Hematopoietic multipotent progenitor cell treated with erythropoietin and hydrocortisone succinate and interleukin-3 and kit ligand, for 15 days (in vitro differentiated cells): ENCODE results near the gene SLC13A5.
"Not testable (repeated sequence)": the region's sequence is repeated elsewhere in the genome, so short reads cannot be mapped to it uniquely, and the experiment has no call there.

Experiments
- DNase-seq: peaks from one replicate; pipeline ENCODE4 v3.0.0-alpha.2; 2015; ENCODE audit warnings: low spot score

Gene SLC13A5

DNA sequence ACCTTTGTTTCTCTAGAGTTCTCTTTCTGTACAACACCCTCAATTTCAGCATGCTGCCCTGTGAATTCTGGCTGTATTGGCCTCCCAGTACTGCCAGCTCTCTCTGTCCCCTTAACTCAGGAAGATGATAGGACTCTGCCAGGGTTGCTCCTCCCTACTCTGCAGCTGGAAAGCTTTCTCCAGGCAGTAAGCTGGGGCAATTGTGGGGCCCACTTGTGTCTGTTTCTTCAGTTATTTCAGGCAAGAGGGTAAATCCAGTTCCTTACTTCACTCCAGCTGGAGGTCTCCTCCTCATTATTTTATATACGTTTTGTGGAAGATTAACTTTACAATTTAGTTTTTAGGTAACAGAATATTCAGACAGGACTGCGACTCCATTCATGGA is 51.7 kb downstream of the SLC13A5 start:
- no peak for DNase-seq

DNA sequence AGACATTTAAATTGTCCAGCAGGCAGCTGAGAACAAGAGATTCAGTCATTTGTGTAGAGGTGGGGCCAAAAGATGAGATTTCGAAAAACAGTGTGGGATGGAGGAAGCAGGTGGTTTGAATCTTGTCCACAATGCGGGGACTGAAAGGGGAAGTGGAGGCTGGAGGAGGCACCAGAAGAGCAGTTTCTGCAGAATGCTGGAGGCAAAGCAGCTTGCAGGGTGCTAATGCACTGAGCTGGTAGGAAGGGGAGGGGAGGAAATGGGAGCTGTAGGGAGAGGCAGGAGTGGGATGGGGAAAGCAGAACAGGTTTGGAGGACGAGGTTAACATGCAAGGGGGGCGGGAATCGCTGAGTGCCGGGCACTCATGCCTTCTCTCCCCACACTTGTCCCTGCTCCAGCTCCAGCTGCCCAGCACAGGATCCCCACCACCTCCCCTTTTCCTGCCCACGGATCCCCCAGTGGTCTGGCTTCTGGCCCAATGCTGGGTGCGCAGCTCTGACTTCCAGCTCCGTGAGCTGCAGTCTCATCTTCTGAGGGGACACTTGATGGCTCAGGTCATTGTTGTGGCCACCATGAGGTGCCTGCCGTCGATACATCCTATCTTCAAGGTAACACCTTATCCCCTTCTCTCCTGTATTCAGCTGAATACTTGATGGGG is 52.2 kb downstream of the SLC13A5 start:
- DNase-seq: no peak

DNA sequence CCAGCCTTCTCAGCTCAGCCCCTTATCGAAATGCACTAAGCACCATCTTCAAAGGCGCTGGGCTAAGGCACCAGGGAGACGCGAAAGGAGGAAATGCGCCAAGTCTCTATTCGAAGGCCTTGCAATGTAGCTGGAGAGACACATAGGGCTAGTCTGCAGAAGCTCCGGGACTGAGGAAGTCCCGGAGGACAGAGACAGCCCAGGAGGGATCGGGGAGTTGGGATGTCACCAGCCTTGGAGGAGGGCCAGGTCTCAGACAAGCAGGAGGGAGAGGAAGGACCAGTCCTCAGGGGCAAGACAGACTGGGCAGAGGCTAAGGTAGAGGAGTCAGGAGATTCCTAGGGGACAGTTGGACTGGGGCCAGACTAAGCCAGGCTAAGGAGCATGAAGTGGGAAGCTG is 53.1 kb downstream of the SLC13A5 start:
- DNase-seq: no peak

DNA sequence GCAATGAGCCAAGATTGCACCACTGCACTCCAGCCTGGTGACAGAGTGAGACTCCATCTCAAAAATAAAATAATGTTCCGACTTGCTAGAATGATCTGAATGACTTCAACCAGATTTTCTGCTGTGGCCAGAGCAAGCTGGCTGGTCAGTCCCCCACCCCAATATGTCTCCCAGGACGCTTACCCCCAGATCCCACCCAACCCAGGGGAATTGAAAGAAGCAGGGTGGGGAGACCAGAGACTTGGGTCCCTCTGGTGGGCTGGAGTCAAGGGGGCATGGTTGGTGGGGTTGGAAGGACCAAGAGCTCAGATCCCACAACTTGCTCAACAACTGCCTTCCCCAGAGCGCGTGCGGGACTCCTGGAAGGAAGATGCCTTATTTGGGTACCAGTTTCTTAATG is 54.8 kb downstream of the SLC13A5 start:
- DNase-seq: not testable (repeated sequence)

DNA sequence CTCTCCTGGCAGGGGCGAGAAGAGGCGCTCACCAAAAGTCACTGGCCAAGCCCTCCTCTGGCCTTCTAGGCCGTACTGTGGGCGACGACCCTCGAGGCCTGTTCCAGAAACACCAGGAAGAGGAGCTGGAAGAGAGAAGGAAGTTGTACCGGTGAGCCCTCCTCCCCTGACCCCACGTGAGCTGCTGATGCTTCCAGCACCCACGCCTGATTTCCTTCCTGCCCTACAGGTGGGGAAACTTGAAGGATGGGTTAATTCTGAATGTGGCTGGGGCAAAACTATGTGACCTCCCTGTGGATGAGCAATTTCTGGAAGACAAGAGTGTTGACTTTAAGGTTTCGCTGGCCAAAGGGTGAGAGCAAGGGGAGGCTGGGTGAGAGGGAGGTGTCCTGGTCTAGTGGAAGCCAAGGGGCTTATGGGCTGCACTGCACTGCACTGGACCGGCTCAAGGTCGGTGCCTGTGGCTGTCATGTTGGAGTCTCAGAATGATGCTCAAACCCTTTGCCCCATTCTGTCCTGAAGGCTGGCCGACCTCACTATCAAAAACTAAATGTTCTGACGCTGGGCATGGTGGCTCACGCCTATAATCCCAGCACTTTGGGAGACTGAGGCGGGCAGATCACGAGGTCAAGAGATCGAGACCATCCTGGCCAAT is 55.4 kb downstream of the SLC13A5 start:
- no peak for DNase-seq

DNA sequence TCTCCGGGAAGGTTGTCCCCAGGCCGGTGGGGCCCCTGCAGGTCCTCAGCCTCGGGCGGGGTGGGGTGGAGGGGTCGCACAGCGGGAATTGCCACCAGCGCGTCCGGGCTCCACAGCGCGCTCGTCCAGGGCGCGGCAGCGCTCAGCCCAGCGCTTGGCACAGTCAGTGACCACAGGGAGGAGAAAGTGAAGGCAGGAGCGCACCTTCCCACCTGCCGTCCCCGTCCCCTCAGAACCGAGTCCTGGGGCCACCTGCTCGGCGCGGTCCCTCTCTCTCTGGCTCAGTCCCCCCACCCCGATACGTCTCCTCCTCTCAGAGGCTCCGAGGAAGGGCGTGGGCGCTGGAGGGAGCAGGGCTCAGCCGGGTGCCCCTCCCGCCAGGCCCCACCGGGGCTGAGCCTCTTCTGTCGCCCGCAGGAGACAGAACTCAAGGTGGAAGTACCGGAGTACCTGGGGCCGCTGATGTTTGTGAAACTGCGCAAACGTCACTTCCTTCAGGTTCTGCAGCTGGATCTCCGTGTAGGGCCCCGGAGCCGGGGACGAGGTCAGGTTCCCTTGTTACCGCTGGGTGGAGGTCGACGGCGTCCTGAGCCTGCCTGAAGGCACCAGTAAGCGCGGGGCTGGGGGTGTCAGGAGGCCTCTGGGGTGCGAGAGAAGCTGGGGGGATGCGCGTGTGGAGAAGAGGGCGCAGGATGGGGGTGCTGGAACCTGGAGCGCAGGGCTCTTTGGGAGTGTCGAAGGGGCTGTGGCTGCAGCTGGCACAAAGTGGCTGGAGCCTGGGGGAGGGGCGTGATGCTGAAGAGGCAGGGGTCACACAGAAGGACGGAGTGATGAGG is 56.2 kb downstream of the SLC13A5 start:
- DNase-seq: not testable (repeated sequence)

DNA sequence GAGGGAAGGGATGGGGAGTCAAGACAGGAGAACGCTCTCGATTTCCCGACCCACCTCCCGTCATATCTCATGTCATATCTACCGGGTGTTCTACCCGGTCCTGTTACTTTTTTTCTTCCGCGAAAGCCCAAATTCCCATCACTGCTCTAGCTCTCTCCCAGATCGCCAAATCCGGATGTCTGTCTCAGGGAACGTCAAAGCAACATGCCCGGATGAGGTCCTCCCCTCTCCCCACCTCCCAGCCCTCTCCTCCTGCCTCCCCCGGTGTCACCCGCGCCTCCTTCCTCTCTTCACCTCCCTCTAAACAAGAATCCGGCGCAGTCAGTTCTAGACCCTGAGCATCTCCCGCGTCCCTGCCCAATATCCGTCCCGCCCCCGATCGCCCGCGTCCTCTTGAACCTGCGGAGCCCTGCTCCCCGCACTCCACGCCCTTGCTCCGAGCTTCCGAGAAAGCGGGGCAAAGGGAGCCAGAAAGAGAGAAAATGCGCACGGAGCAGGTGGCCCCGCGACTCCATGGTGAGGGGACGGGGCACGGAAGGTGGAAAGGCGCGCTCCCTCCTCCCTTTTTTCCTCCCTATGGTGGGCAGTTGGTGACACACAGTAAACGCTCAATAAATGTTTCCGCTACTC is 57.3 kb downstream of the SLC13A5 start:
- DNase-seq: not testable (repeated sequence)

DNA sequence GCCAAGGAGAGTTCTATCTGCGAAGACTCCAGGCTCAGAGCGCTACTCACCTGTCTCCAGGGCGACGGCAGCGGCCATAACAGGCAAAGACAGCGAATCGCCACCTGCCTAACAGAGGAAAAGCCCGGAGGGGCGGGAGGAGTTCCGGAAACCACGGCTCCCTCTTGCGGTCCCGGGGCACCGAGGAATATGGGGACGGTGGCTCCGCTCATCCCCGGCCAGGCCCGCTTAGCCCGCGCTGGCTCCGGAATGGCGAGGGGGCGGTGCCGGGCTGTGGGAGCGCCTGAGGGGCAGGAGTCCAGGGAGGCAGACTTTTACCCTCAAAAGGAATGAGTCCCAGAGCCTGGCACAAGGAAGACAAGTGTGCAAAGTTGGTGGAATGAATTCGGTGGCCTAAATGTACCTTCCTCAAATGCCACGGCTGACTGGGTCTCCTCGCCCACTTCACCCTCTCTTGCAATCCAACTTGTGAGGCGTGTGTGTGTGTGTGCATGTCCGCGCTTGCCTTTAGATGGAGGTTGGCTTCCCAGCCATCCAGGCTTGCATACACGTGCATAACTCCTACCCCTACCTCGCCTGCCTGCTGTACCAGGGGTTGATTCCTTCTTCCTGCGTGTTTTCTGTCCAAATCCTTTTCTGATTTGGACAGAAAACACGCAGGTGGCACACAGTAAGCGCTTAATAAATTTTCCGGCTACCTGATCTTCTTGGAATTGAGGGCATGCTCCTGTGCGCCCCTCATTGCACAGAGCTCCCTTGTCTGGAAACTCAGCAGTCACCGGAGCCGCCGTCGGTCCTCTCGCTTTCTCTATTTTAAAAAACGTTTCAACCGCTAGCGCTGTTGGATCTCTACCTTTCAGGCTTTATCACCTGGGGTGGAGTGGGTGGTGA is 58.1 kb downstream of the SLC13A5 start:
- DNase-seq: no peak

DNA sequence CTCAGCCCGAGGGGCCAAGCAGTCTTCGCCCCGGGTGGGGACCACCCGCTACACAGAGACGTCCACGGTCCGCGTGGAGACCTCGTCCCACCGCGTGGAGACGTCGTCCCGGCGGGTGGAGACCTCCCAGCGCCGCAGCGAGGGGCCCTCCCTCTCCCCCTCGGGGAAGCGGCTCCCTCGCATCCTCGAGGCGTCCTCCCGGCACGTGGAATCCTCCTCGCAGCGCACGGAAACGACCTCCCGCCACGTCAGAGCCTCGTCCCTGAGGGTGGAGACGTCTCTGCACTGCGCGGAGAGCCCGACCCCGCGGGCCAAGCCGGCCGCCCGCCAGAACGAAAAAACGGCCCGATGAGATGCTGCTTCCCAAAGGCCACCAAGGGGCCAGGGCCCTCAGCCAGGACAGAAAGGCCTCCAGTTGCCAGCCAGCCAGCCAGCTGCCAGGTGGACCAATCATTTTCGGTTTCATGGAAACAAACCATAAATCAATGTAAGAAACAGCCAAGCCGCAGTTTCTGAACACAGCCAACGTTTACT is 61.2 kb downstream of the SLC13A5 start:
- DNase-seq: no peak

DNA sequence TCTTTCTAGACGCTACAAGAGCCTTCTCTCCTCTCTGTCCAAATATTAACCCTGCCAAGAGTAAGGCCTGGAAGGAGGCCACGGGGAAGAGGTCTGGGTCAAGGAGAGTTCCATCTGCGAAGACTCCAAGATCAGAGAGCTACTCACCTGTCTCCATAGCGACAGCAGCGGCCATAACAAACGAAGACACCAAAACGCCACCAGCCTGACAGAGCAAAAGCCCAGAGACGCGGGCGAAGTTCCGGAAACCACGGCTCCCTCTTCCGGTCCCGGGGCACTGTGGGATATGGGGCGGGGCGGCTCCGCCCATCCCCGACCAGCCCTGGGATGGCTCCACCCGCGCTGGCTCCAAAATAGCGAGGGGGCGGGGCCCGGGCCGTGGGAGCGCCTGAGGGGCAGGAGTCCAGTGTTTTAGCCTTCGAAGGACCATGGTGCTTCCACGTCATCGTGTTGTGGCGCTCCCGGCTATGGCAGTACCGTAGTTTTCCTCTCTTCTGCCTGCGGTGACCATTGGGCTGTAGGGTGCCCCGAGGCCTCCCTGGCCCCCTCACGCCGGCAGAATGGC is 61.7 kb downstream of the SLC13A5 start, which contains the start of the genes C17orf100 and MED31:
TSS of gene C17orf100 (plus strand) at position 409 of the 565 bp plus-strand sequence. CDS start at position 561, 152 bp downstream.
TSS of gene MED31 (minus strand) at position 252 of the 565 bp plus-strand sequence. CDS start at position 175, 77 bp downstream.
- DNase-seq: peak; percentile 94

DNA sequence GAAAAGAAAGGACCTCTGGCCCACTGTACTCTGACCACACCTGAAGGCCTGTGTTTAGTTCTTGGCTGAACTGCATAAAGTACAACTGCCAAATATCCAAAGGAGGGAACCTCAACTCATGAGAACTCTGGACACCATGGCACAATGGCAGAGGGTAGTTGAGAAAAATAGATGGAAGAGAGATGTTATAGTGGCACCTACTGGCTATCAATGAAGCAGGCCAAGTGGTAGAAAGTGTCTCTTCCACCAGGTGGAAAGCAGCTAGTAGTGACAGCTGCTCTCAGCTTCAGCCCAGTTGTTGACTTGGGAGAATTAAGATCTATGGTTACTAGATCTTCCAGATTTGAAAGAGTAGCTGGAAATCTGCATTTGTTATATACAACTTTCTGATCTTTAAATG is 65.0 kb downstream of the SLC13A5 start:
- DNase-seq: peak; percentile 21

DNA sequence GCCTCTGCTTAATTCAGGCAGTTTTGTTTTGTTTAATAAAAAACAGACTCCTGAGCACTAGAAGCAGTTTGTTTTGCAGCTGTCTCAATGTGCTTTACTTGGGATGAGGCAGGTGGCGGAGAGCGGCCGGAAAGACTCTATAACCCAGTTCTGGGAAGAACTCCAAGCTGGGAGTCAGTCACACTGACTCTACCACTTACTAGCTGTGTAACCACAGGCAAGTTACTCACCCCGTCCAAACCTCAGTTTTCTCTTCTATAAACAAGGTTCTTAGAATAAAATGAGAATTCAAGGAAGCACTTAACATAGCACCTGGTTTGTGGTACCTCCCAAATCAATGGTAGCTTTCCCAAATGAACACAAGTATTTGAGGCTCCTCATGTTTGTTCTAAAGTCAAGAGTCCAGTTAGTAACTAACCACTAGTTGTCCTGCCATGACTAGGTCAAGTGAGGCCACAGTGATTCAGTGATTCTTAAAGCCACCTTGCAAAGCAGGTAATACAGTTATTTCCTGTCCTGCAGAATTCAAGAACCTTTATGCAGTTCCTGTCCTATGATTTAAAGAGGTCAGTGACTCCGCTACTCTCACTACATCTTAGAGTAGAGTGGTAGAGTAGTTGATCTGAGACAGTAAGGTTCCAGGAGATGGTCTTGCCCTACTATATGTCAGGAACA is 69.6 kb downstream of the SLC13A5 start:
- no peak for DNase-seq

DNA sequence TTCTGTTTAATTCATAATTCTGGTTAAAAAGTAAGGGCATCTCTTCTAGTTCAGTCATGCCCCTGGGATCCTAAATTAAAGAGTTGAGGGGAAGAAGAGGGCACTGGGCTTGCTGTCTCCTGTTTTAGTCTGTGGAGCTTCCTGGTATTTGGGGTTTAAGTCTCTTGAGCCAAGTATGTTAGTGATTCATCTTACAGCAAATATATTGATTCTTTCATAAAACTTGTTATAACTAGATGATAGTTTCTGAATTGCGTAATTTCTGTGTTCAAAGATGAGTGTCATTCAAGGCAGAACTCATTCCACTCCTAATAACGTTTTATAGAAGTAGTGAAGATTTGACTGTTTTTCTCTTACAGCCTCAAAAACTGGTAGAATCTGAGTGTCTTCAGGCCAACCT is 70.6 kb downstream of the SLC13A5 start:
- DNase-seq: no peak

DNA sequence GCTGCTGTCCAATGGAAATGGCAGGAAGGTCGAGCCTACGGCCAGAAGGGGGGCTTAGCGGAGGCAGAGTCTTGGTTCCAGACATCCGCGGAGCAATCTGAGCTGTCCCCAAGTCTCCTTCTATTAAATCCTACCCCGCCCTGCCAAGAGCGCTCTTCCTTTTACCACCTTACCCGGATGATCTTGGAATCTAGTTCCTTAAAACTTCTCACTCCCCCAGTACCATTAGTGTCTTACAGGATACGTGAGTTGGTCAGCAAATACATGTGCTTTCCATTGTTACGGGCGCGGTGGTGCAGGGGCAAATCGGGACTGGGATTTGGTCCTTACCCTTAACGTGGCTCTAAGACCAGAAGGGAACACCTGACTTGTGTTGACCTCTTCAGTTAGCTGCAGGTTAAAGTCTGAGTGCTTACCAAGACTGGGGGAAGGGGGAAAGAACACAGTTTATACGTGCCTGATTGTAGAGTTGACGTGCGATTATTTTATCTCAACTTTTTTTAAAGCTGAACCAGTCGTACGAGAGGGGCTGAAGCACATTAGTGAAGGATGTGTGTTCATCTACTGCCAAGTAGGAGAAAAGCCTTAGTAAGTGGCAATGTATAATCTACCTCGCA is 71.8 kb downstream of the SLC13A5 start:
- no peak for DNase-seq

DNA sequence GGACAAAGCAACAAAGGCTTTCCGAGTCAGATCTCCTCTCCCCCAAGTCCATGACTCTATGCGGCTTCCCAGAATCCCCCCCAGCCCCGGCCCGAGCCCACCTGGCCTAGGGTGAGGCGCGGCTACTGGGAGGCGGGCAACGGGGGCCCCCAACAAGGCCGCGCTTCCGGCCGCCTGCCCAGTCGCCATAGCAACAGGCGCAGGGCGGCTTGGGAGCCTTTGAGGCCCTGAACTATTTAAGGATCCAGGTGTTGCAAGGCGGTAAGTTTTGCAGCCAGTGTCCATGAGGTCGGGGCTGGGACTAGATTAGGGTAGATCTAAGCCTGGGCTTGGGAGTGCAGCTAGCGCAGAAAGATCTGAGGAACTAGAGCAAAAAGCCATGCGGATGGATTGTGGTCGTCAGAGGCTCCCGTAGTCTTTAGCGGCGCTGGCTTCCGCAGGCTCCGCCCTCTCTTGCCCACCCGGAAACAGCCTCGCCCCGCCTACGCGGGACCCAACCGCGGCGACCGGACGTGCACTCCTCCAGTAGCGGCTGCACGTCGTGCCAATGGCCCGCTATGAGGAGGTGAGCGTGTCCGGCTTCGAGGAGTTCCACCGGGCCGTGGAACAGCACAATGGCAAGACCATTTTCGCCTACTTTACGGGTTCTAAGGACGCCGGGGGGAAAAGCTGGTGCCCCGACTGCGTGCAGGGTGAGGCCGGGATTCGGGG is 72.5 kb downstream of the SLC13A5 start, which contains the start of the genes KIAA0753 and TXNDC17:
TSS of gene KIAA0753 (minus strand) at position 176 of the 711 bp plus-strand sequence. CDS start 5,608 bp downstream, outside the sequence.
TSS of gene TXNDC17 (plus strand) at position 525 of the 711 bp plus-strand sequence. CDS start at position 548, 23 bp downstream.
- DNase-seq: peak; percentile 88

DNA sequence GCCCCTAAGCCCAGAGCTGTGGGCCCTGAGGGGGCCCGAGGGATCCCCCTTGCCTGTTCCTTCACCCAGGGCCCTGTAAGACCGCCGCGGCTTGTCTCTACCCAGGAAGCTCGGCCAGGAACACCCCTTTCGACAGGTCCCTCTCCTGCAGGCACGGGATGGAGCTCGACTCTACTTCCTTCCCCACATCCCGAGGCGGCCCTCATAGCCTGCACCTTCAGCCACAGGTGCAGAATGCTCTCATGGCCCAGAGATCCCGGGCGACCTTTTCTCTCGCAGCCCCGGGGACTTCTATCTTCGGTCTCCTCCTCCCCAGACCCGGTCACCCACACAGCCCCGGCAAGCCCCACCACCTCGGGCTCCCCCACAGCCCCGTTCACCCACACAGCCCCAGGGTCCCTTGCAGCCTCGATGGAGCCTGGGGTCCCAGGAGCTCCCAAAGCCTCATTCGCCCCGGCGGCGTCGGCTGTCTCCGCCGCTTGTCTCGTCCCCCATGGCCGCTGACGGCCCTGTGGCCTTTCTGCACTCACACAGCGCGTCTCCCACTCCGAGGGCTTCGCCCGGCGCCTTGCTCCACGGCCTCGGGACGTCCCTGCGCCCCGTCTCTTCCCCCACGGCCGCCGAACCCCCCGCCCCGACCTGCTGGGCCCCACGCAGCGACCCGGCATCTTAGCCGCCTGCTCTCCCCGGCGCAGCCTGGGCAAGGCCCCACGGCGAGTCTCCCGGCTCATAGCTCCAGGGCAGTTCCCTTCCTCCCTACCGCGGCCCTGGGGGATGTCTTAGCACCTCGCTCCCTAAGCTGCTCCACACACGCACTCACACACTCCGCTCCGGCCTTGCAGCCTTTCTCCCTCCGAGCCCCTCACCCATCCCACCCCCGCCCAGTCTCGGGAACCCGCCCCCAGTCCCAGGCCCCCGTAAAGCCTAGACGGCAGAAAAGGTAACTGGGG is 73.3 kb downstream of the SLC13A5 start:
- peak; percentile 32 for DNase-seq

DNA sequence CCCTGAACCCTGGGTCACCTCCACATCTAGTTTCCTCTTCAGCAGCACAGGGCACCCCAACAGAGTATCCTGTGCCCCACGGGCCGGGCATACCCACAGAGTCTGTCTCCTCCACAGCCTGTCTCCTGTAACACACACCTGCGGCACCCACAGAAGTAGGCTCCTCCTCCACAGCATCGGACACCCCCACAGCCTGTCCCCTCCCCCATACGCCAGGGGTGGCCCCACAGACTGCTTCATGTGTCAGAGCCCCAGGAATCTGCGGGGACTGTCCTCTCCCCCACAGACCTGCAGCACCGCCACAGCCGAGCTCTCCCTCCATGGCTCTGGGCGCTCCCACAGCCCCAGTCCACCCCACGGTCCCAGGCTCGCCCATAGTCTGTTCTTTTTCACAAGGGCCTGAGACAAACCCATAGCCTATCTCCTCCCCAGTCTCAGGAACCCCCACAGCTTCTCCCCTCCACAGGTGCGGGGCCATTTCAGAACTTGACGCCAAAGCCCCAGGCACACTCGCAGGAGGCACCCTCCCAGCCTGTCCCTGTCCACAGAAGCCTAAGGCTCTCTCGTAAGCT is 74.1 kb downstream of the SLC13A5 start:
- no peak for DNase-seq
